HEK293T (cell line): ENCODE measurements around the gene CTNNA3.

Experiments
- BHLHE40 ChIP-seq: fragments of 450-650 bp; IDR thresholded peaks from 2 replicates; pipeline ENCODE4 v1.6.1; 2016; ENCODE audit warnings: mild to moderate bottlenecking, moderate library complexity, borderline replicate concordance
- FOXA1 ChIP-seq: fragments of 450-650 bp; IDR thresholded peaks from 2 replicates; pipeline ENCODE4 v1.6.1; 2016; ENCODE audit warnings: mild to moderate bottlenecking
- FOXK2 ChIP-seq: fragments of 450-650 bp; IDR thresholded peaks from 2 replicates; pipeline ENCODE4 v1.6.1; 2016; ENCODE audit warnings: mild to moderate bottlenecking
- FOXM1 ChIP-seq: fragments of 450-650 bp; IDR thresholded peaks from 2 replicates; pipeline ENCODE4 v1.6.1; 2017; ENCODE audit warnings: mild to moderate bottlenecking, borderline replicate concordance
- HDGF ChIP-seq: fragments of 450-650 bp; IDR thresholded peaks from 2 replicates; pipeline ENCODE4 v1.6.1; 2017; ENCODE audit warnings: antibody characterized with exemption, borderline replicate concordance
- L3MBTL2 ChIP-seq: fragments of 450-650 bp; conservative IDR thresholded peaks from 2 replicates; pipeline ENCODE4 v1.6.1; 2016; ENCODE audit warnings: mild to moderate bottlenecking
- NFRKB ChIP-seq: fragments of 450-650 bp; IDR thresholded peaks from 2 replicates; pipeline ENCODE4 v1.6.1; 2016; ENCODE audit warnings: mild to moderate bottlenecking, moderate library complexity
- SP1 ChIP-seq: fragments of 450-650 bp; IDR thresholded peaks from 2 replicates; pipeline ENCODE4 v1.6.1; 2017
- ZNF384 ChIP-seq: fragments of 450-650 bp; IDR thresholded peaks from 2 replicates; pipeline ENCODE4 v1.6.1; 2016
- TF ChIP-seq, protein P1 (sequence below): fragments of 450-650 bp; IDR thresholded peaks from 2 replicates; pipeline ENCODE4 v1.6.1; 2016

DNA sequence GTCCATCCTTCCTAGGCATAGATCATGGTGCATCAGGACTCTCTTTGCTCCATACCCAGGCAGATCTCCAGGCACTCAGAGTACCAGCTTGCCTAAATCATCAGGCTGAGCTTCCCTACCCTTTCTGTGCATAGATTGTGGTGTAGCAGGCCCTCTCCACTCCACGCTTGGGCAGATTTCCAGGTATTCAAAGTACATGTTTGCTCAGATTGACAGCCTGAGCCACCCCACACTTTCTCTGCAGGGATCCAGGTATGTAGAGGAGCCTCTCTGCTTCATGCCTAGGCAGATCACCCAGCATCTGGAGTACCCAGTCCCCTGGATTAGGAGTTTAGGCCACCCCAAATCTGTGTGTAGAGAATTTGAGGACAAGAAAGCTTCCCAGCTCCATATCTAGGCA, 1727.6 kb downstream of the CTNNA3 start:
- no peak for TF ChIP-seq NFRKB
- TF ChIP-seq BHLHE40, result no peak
- TF ChIP-seq FOXK2, result no peak
- TF ChIP-seq ZNF384, result no peak
- no peak for TF ChIP-seq FOXM1
- TF ChIP-seq HDGF, result no peak
- no peak for TF ChIP-seq L3MBTL2
- TF ChIP-seq, protein P1, sequence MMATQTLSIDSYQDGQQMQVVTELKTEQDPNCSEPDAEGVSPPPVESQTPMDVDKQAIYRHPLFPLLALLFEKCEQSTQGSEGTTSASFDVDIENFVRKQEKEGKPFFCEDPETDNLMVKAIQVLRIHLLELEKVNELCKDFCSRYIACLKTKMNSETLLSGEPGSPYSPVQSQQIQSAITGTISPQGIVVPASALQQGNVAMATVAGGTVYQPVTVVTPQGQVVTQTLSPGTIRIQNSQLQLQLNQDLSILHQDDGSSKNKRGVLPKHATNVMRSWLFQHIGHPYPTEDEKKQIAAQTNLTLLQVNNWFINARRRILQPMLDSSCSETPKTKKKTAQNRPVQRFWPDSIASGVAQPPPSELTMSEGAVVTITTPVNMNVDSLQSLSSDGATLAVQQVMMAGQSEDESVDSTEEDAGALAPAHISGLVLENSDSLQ, result no peak
- no peak for TF ChIP-seq SP1
- no peak for TF ChIP-seq FOXA1
